GM21515 (cell line): ENCODE results near the gene PPM1H.

ENCODE experiments used
- ATAC-seq: cut with Tn5 transposase; IDR thresholded peaks from one replicate; pipeline ENCODE4 v1.9.1; 2021; ENCODE audit not compliant: unreplicated experiment

PPM1H gene

DNA sequence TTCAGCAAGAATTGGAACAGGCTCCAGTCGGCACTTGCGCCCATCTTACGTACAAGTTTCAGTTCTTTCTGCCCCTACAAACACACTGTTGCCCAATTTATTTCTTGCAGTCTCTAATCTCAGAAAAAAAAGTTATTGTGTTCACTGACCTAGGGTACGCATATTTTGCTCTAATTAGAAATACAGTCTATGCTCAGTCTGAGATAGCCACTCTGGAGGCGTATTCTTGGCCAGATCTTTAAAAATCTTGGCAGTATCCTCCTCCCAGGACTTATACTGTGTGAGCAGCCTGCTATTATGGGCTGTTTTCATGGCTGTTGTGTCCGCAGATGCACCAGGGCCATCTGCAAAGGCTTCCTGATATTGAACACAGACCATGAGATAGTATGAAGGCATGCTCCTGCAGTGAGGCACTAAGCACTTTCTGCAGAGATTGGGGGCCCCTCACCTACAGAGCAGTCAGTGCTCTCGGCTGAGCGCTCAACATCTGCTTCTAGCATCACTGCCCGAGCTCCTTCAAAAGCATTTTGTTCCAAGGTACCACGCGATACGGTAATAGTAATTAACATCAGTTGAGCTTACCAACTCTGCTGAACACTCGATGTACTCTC, 57.9 kb downstream of the PPM1H start:
- ATAC-seq = no peak

DNA sequence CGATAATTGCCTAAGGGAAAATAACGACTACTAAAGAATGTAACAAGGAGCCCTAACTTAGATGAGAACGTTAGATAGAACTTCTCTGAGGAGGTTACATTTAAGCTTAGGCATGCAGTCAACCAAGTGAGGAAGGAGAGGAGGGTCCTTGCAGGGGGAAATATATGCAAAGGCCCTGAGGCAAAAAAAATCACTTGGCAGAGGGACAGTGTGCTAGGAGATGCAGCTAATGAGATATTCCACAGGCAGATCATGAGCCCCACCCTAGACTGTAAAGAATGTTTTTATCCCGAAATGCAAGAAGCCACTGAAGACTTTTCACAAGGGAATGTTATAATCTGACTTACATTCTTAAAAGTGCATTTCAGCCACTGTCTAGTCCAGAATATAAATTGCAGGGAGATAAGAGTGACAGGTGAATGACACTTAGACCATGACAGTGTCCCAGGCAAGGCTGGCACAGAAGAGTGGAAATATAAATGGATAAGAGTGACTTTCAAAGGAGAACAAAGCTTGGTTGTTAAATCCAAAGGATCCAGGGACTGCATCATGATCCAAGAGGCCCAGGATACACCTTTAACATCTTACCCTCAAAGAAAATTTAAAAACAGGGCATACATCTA, 61.0 kb downstream of the PPM1H start:
- no peak for ATAC-seq

- no peak for ATAC-seq
Observed at GRCh38 chr12:62873116-62873825, 61.7 kb downstream of the PPM1H start.

- ATAC-seq = no peak
Observed at GRCh38 chr12:62868820-62869219, 66.1 kb downstream of the PPM1H start.

DNA sequence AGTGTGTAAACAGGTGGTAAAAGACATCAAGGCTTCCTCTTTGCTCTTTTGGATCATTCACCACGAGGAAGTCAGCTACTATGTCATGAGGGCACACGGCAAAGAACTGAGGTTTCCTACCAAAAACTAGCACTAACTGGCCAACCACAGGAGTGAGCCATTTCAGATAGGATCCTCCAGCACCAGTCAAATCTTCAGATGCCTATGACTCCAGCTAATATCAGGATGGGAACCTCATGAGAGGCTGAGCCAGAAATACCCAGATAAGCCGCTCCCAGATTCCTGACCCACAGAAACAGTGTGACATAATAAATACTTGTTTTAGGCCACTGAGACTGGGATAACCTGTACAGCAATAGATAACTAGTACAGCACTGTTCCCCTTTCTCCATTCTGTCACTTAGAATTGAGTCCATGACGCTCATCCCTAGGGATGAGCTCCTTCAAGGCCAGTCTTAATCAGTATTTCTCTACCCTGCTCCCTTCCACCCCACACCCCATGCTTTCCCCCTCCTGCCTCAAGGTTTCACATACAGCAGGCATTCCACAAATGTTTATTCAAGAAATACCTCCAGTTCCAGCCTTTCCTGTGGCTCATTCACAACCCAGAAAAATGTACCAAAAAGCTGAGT, 68.4 kb downstream of the PPM1H start:
- no peak for ATAC-seq

DNA sequence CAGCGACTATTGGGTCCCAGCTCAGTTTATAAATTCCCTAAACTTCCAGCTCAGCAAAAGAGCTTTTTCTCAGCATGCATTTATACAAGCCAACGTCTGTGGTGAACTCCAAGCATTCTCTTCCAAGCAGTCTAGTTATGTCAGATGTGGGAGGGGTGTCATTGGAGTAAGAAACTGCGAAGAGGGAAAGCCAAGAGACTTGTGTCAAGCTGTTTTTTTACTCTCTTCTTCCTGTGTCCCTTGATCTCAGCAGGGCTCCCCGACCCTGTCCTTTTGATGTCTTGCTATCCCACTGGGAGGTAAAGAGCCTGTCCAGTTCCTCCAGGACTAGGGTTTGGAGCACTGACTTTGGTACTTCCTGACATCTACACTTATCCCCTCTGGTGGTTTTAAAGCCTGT, 69.0 kb downstream of the PPM1H start:
- ATAC-seq = no peak

- no peak for ATAC-seq
Observed at GRCh38 chr12:62865065-62865464, 69.9 kb downstream of the PPM1H start.

- no peak for ATAC-seq
Observed at GRCh38 chr12:62862259-62862881, 72.6 kb downstream of the PPM1H start.

GRCh38 chr12:62861586-62861985, 73.4 kb downstream of the PPM1H start:
- ATAC-seq = no peak

- no peak for ATAC-seq
Observed at GRCh38 chr12:62860501-62861411, 74.2 kb downstream of the PPM1H start.

- ATAC-seq = no peak
Observed at GRCh38 chr12:62860020-62860419, 74.9 kb downstream of the PPM1H start.

GRCh38 chr12:62859321-62859737, 75.6 kb downstream of the PPM1H start:
- ATAC-seq = no peak

- no peak for ATAC-seq
Observed at GRCh38 chr12:62856454-62856853, 78.5 kb downstream of the PPM1H start.

- ATAC-seq = no peak
Observed at GRCh38 chr12:62854024-62854423, 80.9 kb downstream of the PPM1H start.

DNA sequence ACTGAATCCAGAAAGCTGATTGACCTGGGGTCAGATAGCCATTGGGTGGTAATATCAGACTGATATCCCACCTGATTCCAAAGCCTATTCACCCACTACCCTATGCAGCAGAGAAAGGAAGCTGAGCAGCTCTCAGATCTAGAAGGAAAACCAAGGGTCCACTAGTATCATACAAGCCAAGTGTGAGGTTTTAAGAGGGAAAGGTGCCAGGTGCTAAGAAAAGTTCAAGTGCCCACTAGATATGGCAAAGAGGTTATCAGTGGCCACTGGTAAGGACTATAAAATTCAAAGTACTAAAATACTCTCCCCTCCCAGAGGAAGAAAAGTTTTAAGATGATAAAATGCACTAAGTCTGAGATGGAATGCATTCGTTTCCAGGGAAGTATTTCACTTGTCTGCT, 85.6 kb downstream of the PPM1H start:
- ATAC-seq = no peak

- no peak for ATAC-seq
Observed at GRCh38 chr12:62848418-62848817, 86.5 kb downstream of the PPM1H start.

DNA sequence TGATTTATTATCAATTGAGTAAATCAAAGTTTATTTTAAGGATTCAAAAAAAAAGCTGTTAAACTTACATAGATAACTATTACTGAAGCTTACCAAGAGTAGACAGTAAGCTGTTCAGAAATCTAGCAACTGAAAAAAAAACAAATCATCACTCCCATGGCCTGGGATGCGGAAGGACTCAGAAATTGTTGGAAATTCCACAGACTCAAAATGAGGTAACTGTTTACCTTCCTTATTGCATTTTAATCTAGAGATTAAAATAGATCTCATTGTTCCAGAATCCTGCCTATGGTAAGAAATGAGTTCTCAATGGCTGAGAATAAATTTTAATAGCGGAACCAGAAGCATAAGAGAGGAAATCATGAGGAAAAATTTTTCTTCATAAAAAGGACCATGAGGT, 87.2 kb downstream of the PPM1H start:
- no peak for ATAC-seq

DNA sequence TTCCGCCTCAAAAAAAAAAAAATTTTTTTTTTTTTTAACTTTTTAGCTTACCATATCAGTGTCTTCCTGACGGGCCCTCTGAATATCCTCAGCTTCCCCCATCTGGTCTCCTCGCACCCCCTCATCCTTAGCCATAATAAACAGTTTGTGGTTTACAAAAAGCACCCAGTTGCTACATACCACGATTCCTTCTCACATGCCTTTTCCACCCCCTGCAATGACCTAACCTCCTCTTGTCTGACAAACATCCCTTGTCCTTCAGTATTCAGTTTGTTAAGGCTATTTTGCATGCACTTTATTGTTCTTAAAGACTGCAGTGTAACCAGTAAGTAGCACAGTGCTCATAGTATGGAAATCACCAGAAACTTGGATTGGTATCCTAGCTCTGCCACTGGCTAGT, 88.5 kb downstream of the PPM1H start:
- ATAC-seq = no peak

DNA sequence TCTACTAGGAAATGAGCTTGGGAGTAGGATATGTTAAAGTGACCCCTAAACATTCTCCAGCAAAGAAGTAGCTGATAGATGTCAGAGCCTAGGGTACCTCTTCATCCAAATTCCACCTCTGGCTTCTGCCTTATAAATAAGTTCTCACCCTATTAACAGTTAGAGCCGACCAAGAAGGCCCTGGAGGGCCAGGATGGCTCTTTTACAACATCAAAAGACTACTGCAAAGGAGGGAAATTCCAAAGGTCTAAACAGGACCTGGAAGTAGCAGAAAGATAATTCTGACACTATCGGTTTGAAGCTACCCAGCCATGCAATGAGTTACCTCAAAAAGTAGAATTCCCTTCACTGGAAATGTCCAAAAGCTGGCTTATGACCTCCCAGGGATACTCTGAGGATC, 90.0 kb downstream of the PPM1H start:
- no peak for ATAC-seq

- ATAC-seq = no peak
Observed at GRCh38 chr12:62843716-62844115, 91.2 kb downstream of the PPM1H start.

GRCh38 chr12:62841846-62842245, 93.1 kb downstream of the PPM1H start:
- no peak for ATAC-seq
